Loucy (cell line): Measurements from ENCODE around the gene RNF141.

Experiments used
- H2AFZ ChIP-seq: fragments of 200-600 bp; sonication (generic); 2 replicates; pipeline ENCODE4 v1.6.0; 2016; ENCODE audit warnings: antibody characterized with exemption, mild to moderate bottlenecking, low read length, moderate library complexity
- H3F3A ChIP-seq: fragments of 200-600 bp; 2 replicates; pipeline ENCODE4 v1.6.0; 2016; ENCODE audit warnings: antibody characterized with exemption, low read depth, mild to moderate bottlenecking
- H3K27me3 ChIP-seq: fragments of 200-600 bp; sonication (generic); 2 replicates; pipeline ENCODE4 v1.6.1; 2014; ENCODE audit warnings: low read length, mild to moderate bottlenecking; ENCODE audit not compliant: insufficient read depth, poor library complexity, severe bottlenecking
- H3K36me3 ChIP-seq: fragments of 200-600 bp; sonication (generic); 2 replicates; pipeline ENCODE4 v1.6.1; 2016; ENCODE audit warnings: low read length; ENCODE audit not compliant: insufficient read depth
- H3K4me1 ChIP-seq: fragments of 200-600 bp; sonication (generic); 2 replicates; pipeline ENCODE4 v1.5.1; 2014; ENCODE audit warnings: low read length, mild to moderate bottlenecking; ENCODE audit not compliant: insufficient read depth, poor library complexity, severe bottlenecking
- H3K4me2 ChIP-seq: fragments of 200-600 bp; sonication (generic); 2 replicates; pipeline ENCODE4 v1.6.0; 2014; ENCODE audit warnings: antibody characterized with exemption, low read length, low read depth, mild to moderate bottlenecking; ENCODE audit not compliant: poor library complexity, severe bottlenecking
- H3K4me3 ChIP-seq: fragments of 200-600 bp; sonication (generic); 2 replicates; pipeline ENCODE4 v1.5.1; 2014; ENCODE audit warnings: low read length, mild to moderate bottlenecking, mixed read lengths; ENCODE audit not compliant: poor library complexity, severe bottlenecking
- H3K79me2 ChIP-seq: fragments of 200-600 bp; sonication (generic); 2 replicates; pipeline ENCODE4 v1.6.1; 2014; ENCODE audit warnings: low read length; ENCODE audit not compliant: insufficient read depth
- H3K9ac ChIP-seq: fragments of 200-600 bp; sonication (generic); 2 replicates; pipeline ENCODE4 v1.6.0; 2014; ENCODE audit warnings: mild to moderate bottlenecking, low read depth, low read length, moderate library complexity; ENCODE audit not compliant: poor library complexity, severe bottlenecking
- H3K9me2 ChIP-seq: fragments of 200-600 bp; sonication (generic); replicated peaks from 2 replicates; pipeline ENCODE4 v1.6.1; 2016; ENCODE audit warnings: low read depth, low read length, mixed read lengths
- H3K9me3 ChIP-seq: fragments of 200-600 bp; sonication (generic); 2 replicates; pipeline ENCODE4 v1.6.1; 2014; ENCODE audit warnings: mild to moderate bottlenecking, antibody characterized with exemption, low read length, low read depth; ENCODE audit not compliant: insufficient read depth
- H4K20me1 ChIP-seq: fragments of 200-600 bp; sonication (generic); 2 replicates; pipeline ENCODE4 v1.6.0; 2014; ENCODE audit warnings: antibody characterized with exemption, low read length, mild to moderate bottlenecking; ENCODE audit not compliant: insufficient read depth, poor library complexity, severe bottlenecking
- EZH2phosphoT487 ChIP-seq: fragments of 200-600 bp; IDR thresholded peaks from 2 replicates; pipeline ENCODE4 v1.6.1; 2018; ENCODE audit warnings: antibody characterized with exemption, mild to moderate bottlenecking, moderate library complexity, borderline replicate concordance
- TF ChIP-seq, protein P1 (sequence below): fragments of 200-600 bp; sonication (generic); conservative IDR thresholded peaks from 2 replicates; pipeline ENCODE4 v1.5.1; 2014; ENCODE audit warnings: mild to moderate bottlenecking, antibody characterized with exemption, low read length

RNF141 gene

DNA sequence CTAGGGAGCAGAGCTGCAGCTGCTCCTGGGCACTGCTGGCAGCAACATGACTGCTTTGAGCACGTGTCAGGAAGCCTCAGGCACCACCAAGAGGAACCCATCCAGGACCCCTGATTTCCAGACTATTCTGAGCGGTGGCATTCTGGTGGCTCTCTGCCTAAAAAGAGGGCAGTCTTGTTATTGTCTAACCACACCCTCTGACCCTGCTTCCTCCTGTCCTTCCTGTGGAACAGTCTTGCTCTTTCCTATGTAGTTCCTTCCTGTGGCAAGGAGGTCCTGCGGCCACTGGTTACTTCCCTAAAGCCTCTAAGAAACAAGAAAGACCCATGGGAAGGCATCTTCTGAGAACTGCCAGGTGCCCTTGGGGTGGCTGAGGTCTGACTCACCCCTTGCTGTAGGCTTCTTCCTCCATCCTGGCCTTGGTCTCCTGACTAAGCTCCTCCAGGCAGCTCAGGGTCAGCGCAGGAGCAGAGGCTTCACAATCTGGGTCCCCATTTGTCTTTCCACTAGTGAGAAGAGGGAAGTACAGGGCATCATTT is 40.6 kb upstream of the RNF141 start:
- Histone ChIP-seq H3K4me2 (no peak overlapping the region), H3K4me1 (peaks cover 51% of the 10 kb centered on the region), H3K9ac (no peak overlapping the region), H3K4me3 (no peak overlapping the region), H3K36me3 (no peaks in the 10 kb centered on the region), H4K20me1 (no peaks in the 10 kb centered on the region), H3K79me2 (no peaks in the 10 kb centered on the region), H2AFZ (0 out of 2 replicates have a peak overlapping the region, but pooled peaks have one; percentile 24), H3K9me2 (no peaks in the 10 kb centered on the region), H3F3A (no peaks in the 10 kb centered on the region), H3K27me3 (no peaks in the 10 kb centered on the region), H3K9me3 (no peaks in the 10 kb centered on the region)
- TF ChIP-seq EZH2phosphoT487 = no peak
- TF ChIP-seq, protein P1, sequence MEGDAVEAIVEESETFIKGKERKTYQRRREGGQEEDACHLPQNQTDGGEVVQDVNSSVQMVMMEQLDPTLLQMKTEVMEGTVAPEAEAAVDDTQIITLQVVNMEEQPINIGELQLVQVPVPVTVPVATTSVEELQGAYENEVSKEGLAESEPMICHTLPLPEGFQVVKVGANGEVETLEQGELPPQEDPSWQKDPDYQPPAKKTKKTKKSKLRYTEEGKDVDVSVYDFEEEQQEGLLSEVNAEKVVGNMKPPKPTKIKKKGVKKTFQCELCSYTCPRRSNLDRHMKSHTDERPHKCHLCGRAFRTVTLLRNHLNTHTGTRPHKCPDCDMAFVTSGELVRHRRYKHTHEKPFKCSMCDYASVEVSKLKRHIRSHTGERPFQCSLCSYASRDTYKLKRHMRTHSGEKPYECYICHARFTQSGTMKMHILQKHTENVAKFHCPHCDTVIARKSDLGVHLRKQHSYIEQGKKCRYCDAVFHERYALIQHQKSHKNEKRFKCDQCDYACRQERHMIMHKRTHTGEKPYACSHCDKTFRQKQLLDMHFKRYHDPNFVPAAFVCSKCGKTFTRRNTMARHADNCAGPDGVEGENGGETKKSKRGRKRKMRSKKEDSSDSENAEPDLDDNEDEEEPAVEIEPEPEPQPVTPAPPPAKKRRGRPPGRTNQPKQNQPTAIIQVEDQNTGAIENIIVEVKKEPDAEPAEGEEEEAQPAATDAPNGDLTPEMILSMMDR = no peak

DNA sequence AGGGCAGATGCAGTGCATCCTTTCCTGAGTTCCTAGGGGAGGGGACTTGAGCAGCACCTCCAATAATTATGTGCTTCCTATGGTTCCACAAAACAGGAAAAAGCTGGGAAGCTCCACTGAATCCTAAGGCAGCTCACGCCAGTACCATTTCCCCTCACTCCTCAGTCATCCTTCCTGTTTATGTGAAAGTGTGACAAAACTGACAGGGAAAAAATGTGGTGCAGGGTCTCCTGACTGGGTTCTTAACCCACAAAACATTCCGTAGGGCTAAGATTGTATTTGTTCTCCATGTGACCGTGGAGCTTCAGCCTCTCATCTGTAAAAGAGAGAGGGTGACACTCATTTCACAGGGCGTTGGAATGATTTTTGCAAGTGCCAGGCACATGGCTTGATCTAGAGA is 39.6 kb upstream of the RNF141 start:
- Histone ChIP-seq H3K79me2 (no peaks in the 10 kb centered on the region), H4K20me1 (no peaks in the 10 kb centered on the region), H3K4me2 (no peak overlapping the region), H3F3A (no peaks in the 10 kb centered on the region), H3K9ac (no peak overlapping the region), H2AFZ (no peak overlapping the region), H3K9me2 (no peaks in the 10 kb centered on the region), H3K9me3 (no peaks in the 10 kb centered on the region), H3K27me3 (no peaks in the 10 kb centered on the region), H3K36me3 (no peaks in the 10 kb centered on the region), H3K4me3 (no peak overlapping the region), H3K4me1 (peaks cover 48% of the 10 kb centered on the region)
- TF ChIP-seq, protein P1 = no peak
- no peak for TF ChIP-seq EZH2phosphoT487

DNA sequence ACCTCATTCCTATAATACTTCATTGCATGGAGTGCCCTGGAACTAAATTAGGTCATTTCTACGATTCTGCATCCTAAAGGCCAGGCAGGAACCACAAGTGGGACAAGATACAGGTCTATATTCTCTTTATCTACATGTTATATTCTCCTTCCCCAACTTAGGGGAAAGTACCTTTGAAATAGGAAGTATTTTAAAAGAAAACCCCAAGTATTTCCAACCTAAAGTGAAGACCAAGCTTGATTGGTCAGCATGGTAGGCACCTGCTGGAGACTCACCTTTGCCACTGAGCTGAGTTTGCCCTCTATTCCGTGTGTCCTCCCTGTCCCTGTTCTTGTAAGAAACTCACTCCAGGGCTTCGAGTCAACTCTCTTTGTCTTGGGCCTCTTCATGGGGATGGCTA is 38.7 kb upstream of the RNF141 start:
- TF ChIP-seq, protein P1 = no peak
- no peak for TF ChIP-seq EZH2phosphoT487
- Histone ChIP-seq H2AFZ (no peak overlapping the region), H3K9me2 (no peaks in the 10 kb centered on the region), H3K9ac (no peak overlapping the region), H3F3A (no peaks in the 10 kb centered on the region), H3K4me2 (no peak overlapping the region), H3K79me2 (no peaks in the 10 kb centered on the region), H4K20me1 (no peaks in the 10 kb centered on the region), H3K4me3 (no peak overlapping the region), H3K27me3 (no peaks in the 10 kb centered on the region), H3K9me3 (no peaks in the 10 kb centered on the region), H3K4me1 (peaks cover 48% of the 10 kb centered on the region), H3K36me3 (no peaks in the 10 kb centered on the region)
